SK-N-SH (cell line): Measurements from ENCODE around the gene PXYLP1. TPM values are rescaled to one million over a fixed set of nuclear protein-coding genes. Genes with fewer than 3 reads are reported as not detected.

Experiments
- CTCF ChIA-PET: fragments of 300-600, 350-600 bp; formaldehyde crosslinking; extraction: SDS; loops from one replicate; lab custom pipeline; 2021; lab: Yijun Ruan, JAX
- POLR2A ChIA-PET: fragments of 350-600 bp; sonication (Branson Sonifier 250); formaldehyde crosslinking; extraction: SDS; loops from one replicate; lab custom pipeline; 2020; ENCODE audit warnings: antibody characterized with exemption, inconsistent platforms; lab: Yijun Ruan, JAX
- DNase-seq: peaks from one replicate; pipeline ENCODE4 v3.0.0; 2012
- H2AFZ ChIP-seq: fragments of 200-600 bp; sonication (generic); 2 replicates; pipeline ENCODE4 v1.8.1; 2016; ENCODE audit warnings: antibody characterized with exemption, mild to moderate bottlenecking, low read depth
- H3F3A ChIP-seq: fragments of 200-600 bp; sonication (generic); replicated peaks from 2 replicates; pipeline ENCODE3; 2016; ENCODE audit warnings: antibody characterized with exemption, mild to moderate bottlenecking; ENCODE audit not compliant: insufficient read depth
- H3K27ac ChIP-seq, 2 experiments: fragments of 200-500 bp in 1 of 2; fragments of 200-600 bp in 1 of 2; sonication (Bioruptor generic) in 1 of 2; sonication (generic), shearing (Covaris generic) in 1 of 2; 2 replicates each; pipeline versions ENCODE4 v1.5.1 to v1.6.1; 2014 to 2016; ENCODE audit warnings: low read depth in 2 of 2, inconsistent platforms in 1 of 2, low read length in 1 of 2, mild to moderate bottlenecking in 1 of 2, mixed read lengths in 1 of 2
- H3K27me3 ChIP-seq: fragments of 200-600 bp; sonication (generic), shearing (Covaris generic); 2 replicates; pipeline ENCODE4 v1.6.1; 2016; ENCODE audit warnings: mixed run types; ENCODE audit not compliant: insufficient read depth
- H3K36me3 ChIP-seq, 2 experiments: fragments of 200-500 bp in 1 of 2; fragments of 200-600 bp in 1 of 2; sonication (Bioruptor generic) in 1 of 2; sonication (generic) in 1 of 2; replicated peaks in 1 of 2; 2 replicates each; pipeline versions ENCODE3 to v1.5.1; 2014 to 2016; ENCODE audit warnings: low read length in 1 of 2, mild to moderate bottlenecking in 1 of 2; ENCODE audit not compliant: insufficient read depth in 2 of 2, control insufficient read depth in 1 of 2
- H3K4me1 ChIP-seq, 2 experiments: fragments of 200-500 bp in 1 of 2; fragments of 200-600 bp in 1 of 2; sonication (Bioruptor generic) in 1 of 2; sonication (generic), shearing (Covaris generic) in 1 of 2; 2 replicates each; pipeline versions ENCODE4 v1.5.1 to v1.6.1; 2014 to 2016; ENCODE audit warnings: low read depth in 1 of 2, low read length in 1 of 2, mixed run types in 1 of 2; ENCODE audit not compliant: insufficient read depth in 2 of 2, control insufficient read depth in 1 of 2
- H3K4me2 ChIP-seq: fragments of 200-600 bp; sonication (generic), shearing (Covaris generic); 2 replicates; pipeline ENCODE4 v1.6.1; 2017; ENCODE audit warnings: mixed run types
- H3K4me3 ChIP-seq, 2 experiments: fragments of 200-500 bp in 1 of 2; fragments of 200-600 bp in 1 of 2; sonication (Bioruptor generic) in 1 of 2; sonication (generic), shearing (Covaris generic) in 1 of 2; 2 replicates each; pipeline versions ENCODE4 v1.5.1 to v1.8.1; 2014 to 2016; ENCODE audit warnings: low read depth in 2 of 2, inconsistent platforms in 1 of 2, low read length in 1 of 2, mild to moderate bottlenecking in 1 of 2, mixed read lengths in 1 of 2, moderate library complexity in 1 of 2
- H3K79me2 ChIP-seq: fragments of 200-600 bp; sonication (generic); 2 replicates; pipeline ENCODE4 v1.8.1; 2017; ENCODE audit warnings: mild to moderate bottlenecking; ENCODE audit not compliant: insufficient read depth
- H3K9ac ChIP-seq: fragments of 200-600 bp; sonication (generic); 2 replicates; pipeline ENCODE4 v1.6.1; 2017; ENCODE audit warnings: mixed run types
- H3K9me2 ChIP-seq: fragments of 200-600 bp; sonication (generic); 2 replicates; pipeline ENCODE4 v1.6.1; 2017; ENCODE audit warnings: mixed run types
- H3K9me3 ChIP-seq: fragments of 200-600 bp; sonication (generic); 2 replicates; pipeline ENCODE4 v1.6.1; 2017; ENCODE audit warnings: mixed run types, mild to moderate bottlenecking, moderate library complexity
- H4K20me1 ChIP-seq: fragments of 200-600 bp; sonication (generic); 2 replicates; pipeline ENCODE4 v1.6.1; 2017; ENCODE audit warnings: mild to moderate bottlenecking, mixed run types; ENCODE audit not compliant: insufficient read depth
- ELF1 ChIP-seq: IDR thresholded peaks from 2 replicates; pipeline ENCODE4 v1.4.0; 2012
- EZH2phosphoT487 ChIP-seq: fragments of 200-600 bp; sonication (generic); IDR thresholded peaks from 2 replicates; pipeline ENCODE4 v1.6.1; 2017; ENCODE audit warnings: low read depth, mixed run types, mild to moderate bottlenecking, antibody characterized with exemption, moderate library complexity, borderline replicate concordance
- FOXJ3 ChIP-seq: sonication (generic); formaldehyde crosslinking; IDR thresholded peaks from 2 replicates; pipeline ENCODE4 v1.5.1; 2020; ENCODE audit warnings: mild to moderate bottlenecking, missing genetic modification reagents
- GABPA ChIP-seq: IDR thresholded peaks from 2 replicates; pipeline ENCODE4 v1.4.0; 2012; ENCODE audit warnings: low read depth, mild to moderate bottlenecking
- IRF3 ChIP-seq: fragments of 150-350 bp; IDR thresholded peaks from 2 replicates; pipeline ENCODE4 v1.6.1; 2016; ENCODE audit warnings: mild to moderate bottlenecking, low read depth, low read length
- JUND ChIP-seq: IDR thresholded peaks from 2 replicates; pipeline ENCODE4 v1.4.0; 2012
- MXI1 ChIP-seq: IDR thresholded peaks from 2 replicates; pipeline ENCODE4 v1.6.1; 2012; ENCODE audit warnings: mild to moderate bottlenecking, low read depth, low read length, improper control_type of control experiment
- RCOR1 ChIP-seq: fragments of 150-350 bp; IDR thresholded peaks from 2 replicates; pipeline ENCODE4 v1.6.1; 2017; ENCODE audit warnings: antibody characterized with exemption, low read length
- RFX5 ChIP-seq: IDR thresholded peaks from 2 replicates; pipeline ENCODE4 v1.6.1; 2012; ENCODE audit warnings: mild to moderate bottlenecking, improper control_type of control experiment, low read length
- RXRA ChIP-seq: IDR thresholded peaks from 2 replicates; pipeline ENCODE4 v1.4.0; 2012; ENCODE audit warnings: low read depth, mild to moderate bottlenecking, borderline replicate concordance
- TAF1 ChIP-seq: IDR thresholded peaks from 2 replicates; pipeline ENCODE4 v1.6.1; 2012; ENCODE audit warnings: low read depth, mild to moderate bottlenecking, low read length, moderate library complexity, borderline replicate concordance
- USF1 ChIP-seq: IDR thresholded peaks from 2 replicates; pipeline ENCODE4 v1.4.0; 2012; ENCODE audit warnings: low read depth, borderline replicate concordance
- YY1 ChIP-seq: IDR thresholded peaks from 2 replicates; pipeline ENCODE4 v1.4.0; 2012; ENCODE audit warnings: low read depth, mild to moderate bottlenecking
- ZBTB33 ChIP-seq: IDR thresholded peaks from 2 replicates; pipeline ENCODE4 v1.4.0; 2012; ENCODE audit warnings: low read depth, borderline replicate concordance
- WGBS: methylation state at CpG from one replicate; pipeline ENCODE4 v1.1.6; 2017; ENCODE audit warnings: low lambda C conversion rate; 5-methylcytosine and 5-hydroxymethylcytosine counted together
- polyA plus RNA-seq, 3 experiments: library from polyadenylated mRNA; depleted of rRNA; stranded (reverse); fragments of >200 nt; gene quantifications; 2 replicates each; pipeline ENCODE4 v1.2.3, GENCODE V29; 2012

PXYLP1 gene
- polyA plus RNA-seq, 1 of the 3 experiments (the other 2 are of a cell fraction): 8.6 TPM

GRCh38 chr3:141242377-141243092, 10.9 kb downstream of the PXYLP1 start:
- H3K27me3 ChIP-seq: no peaks in the 10 kb centered on the region
- WGBS: 90% methylated on average over 5 of the region's 5 CpGs
- no peak overlapping the region for H2AFZ ChIP-seq
- H3K4me2 ChIP-seq: no peak overlapping the region
- H3K4me3 ChIP-seq: no peak overlapping the region; a peak in 1 of 4 replicates
- no peaks in the 10 kb centered on the region for H3K79me2 ChIP-seq
- no peak overlapping the region for H3K9ac ChIP-seq
- H3K9me2 ChIP-seq: no peaks in the 10 kb centered on the region
- CTCF ChIA-PET: interaction anchor here (0.5 to 3.8 kb wide), 3 partner anchors 10 to 61 kb away, joined by 3 to 22 read pairs (median 5); partner anchors contain the start of gene PXYLP1
- H4K20me1 ChIP-seq: no peaks in the 10 kb centered on the region
- no peaks in the 10 kb centered on the region for H3K9me3 ChIP-seq
- no peak overlapping the region for H3K27ac ChIP-seq
- TF ChIP-seq TAF1 (no peak), GABPA (no peak), RCOR1 (no peak), MXI1 (no peak), USF1 (no peak), ELF1 (no peak), EZH2phosphoT487 (no peak), IRF3 (no peak), RXRA (no peak), RFX5 (no peak), JUND (no peak), ZBTB33 (no peak), YY1 (no peak), FOXJ3 (CRISPR knock-in tag) (no peak)
- TF ChIP-seq, all 33 proteins: peak for 0
- POLR2A ChIA-PET: no interaction called here
- no peak for DNase-seq
- Histone ChIP-seq H3K36me3 (no peaks in the 10 kb centered on the region), H3K4me1 (peaks cover 21 to 27% of the 10 kb centered on the region in 2 experiments; a peak in 3 of 4 replicates), H3F3A (peaks cover 5% of the 10 kb centered on the region)
